Tibial artery (tissue), 4 donors: ENCODE data around the gene RPP30.

Source experiments
- DNase-seq, 2 donors: peaks; one replicate each; pipeline ENCODE4 v3.0.0-alpha.2; 2019
- H3K27ac ChIP-seq, 2 donors: fragments of 200-600 bp; sonication (generic) in 1 of 2; 1 replicate in 1 of 2; 2 replicates in 1 of 2; pipeline ENCODE4 v1.5.1; 2018 to 2019; ENCODE audit warnings: mild to moderate bottlenecking in 1 of 2
- H3K27me3 ChIP-seq, 2 donors: fragments of 200-600 bp; sonication (generic) in 1 of 2; one replicate each; pipeline versions ENCODE4 v1.5.1 to v1.6.0; 2016 to 2019
- H3K36me3 ChIP-seq, 3 donors: fragments of 200-600 bp; sonication (generic) in 2 of 3; one replicate each; pipeline ENCODE4 v1.5.1; 2016 to 2019; ENCODE audit warnings: mild to moderate bottlenecking in 2 of 3
- H3K4me1 ChIP-seq, 4 donors: fragments of 200-600 bp; sonication (generic) in 2 of 4; 1 replicate in 3 of 4; 2 replicates in 1 of 4; pipeline ENCODE4 v1.5.1; 2016 to 2019
- H3K4me3 ChIP-seq, 2 donors: fragments of 200-600 bp; sonication (generic) in 1 of 2; 1 replicate in 1 of 2; 2 replicates in 1 of 2; pipeline ENCODE4 v1.5.1; 2018 to 2019; ENCODE audit warnings: mild to moderate bottlenecking in 2 of 2
- H3K9me3 ChIP-seq, 3 donors: fragments of 200-600 bp; sonication (generic) in 1 of 3; one replicate each; pipeline ENCODE4 v1.5.1; 2016 to 2019
- CTCF ChIP-seq, 2 experiments: fragments of 200-600 bp in 1 of 2; fragments of 450-650 bp in 1 of 2; IDR thresholded peaks; one replicate each; pipeline ENCODE4 v1.5.1; 2017 to 2019; ENCODE audit warnings: antibody characterized with exemption in 2 of 2, mild to moderate bottlenecking in 1 of 2, moderate library complexity in 1 of 2
- intact Hi-C: fragments of 100-400 bp; cut with DNase I; formaldehyde crosslinking; loops from one replicate; pipeline ENCODE4 v1.15.0; 2023; ENCODE audit warnings: low total_unique reads

The RPP30 gene

GRCh38 chr10:90859321-90859751 lies 12.4 kb upstream of the RPP30 start:
- intact Hi-C loops = no loop called here
- DNase-seq = no peak
- no peak for TF ChIP-seq CTCF (IDR thresholded peaks at IDR 0.05)
- no peaks in the 10 kb centered on the region for H3K36me3 ChIP-seq
- H3K4me1 ChIP-seq = peaks cover 0 to 11% (median 9%) of the 10 kb centered on the region in 4 donors
- H3K27ac ChIP-seq = no peak overlapping the region
- H3K27me3 ChIP-seq = peaks cover 0 to 26% of the 10 kb centered on the region in 2 donors
- no peak overlapping the region for H3K4me3 ChIP-seq
- no peaks in the 10 kb centered on the region for H3K9me3 ChIP-seq

DNA sequence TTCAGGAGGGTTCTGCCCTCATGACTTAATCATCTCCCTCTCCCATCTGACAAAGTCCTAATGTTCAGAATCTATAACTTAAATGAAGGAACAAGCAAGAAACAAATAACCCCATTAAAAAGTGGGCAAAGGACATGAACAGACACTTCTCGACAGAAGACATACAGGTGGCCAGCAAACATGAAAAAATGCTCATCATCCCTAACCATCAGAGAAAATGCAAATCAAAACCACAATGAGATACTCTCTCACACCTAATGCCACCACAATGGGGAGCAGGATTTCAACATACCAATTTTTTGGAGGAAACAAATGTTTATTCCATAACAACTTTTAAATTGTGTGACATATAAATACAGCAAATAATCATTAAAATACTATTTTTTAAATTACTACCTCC lies 11.0 kb upstream of the RPP30 start:
- Histone ChIP-seq H3K4me1 (peaks cover 0 to 11% (median 9%) of the 10 kb centered on the region in 4 donors), H3K4me3 (no peak overlapping the region), H3K9me3 (no peaks in the 10 kb centered on the region), H3K27ac (no peak overlapping the region), H3K27me3 (peaks cover 0 to 15% of the 10 kb centered on the region in 2 donors), H3K36me3 (no peaks in the 10 kb centered on the region)
- DNase-seq = no peak
- intact Hi-C loops = loop anchor here (5.0 kb wide), 2 partner anchors 108 to 1063 kb away; no protein-coding TSS in a partner anchor
- no peak for TF ChIP-seq CTCF (IDR thresholded peaks at IDR 0.05)

DNA sequence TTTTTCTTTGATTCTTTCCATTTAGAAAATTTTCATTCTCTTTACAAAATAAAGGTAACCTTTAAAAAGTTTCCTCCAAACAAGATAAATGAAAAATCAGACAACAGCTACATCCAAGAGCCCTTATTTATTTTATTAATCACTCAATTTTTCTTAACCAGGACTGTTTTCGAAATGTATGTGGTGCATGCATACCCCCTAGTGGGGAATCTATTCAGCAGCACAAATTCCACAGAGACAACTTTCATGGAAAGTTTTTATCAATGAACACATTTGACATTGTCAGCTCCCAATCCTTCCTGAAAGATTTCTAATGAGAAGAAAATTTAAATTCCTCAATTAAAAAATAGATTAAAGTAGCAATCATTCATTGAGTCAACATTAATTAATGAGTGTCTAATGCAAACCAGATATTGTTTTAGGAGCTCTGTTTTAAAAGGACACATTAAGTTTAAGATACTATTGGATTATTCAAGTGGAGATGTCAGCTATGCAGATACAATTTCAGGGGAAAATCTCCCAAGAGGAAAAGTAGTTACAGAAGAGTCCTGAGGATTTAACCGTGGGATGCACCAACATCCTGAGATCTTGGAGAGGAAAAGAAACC lies 8.8 kb upstream of the RPP30 start:
- no peaks in the 10 kb centered on the region for H3K9me3 ChIP-seq
- peak; percentile 54 to 59 for TF ChIP-seq CTCF (IDR thresholded peaks at IDR 0.05)
- intact Hi-C loops = loop anchor here (5.0 kb wide), 2 partner anchors 111 to 1066 kb away; no protein-coding TSS in a partner anchor
- H3K4me3 ChIP-seq = no peak overlapping the region
- no peaks in the 10 kb centered on the region for H3K36me3 ChIP-seq
- peaks cover 0 to 4% (median 0%) of the 10 kb centered on the region in 4 donors for H3K4me1 ChIP-seq
- H3K27me3 ChIP-seq = no peaks in the 10 kb centered on the region
- DNase-seq = no peak
- H3K27ac ChIP-seq = no peak overlapping the region

DNA sequence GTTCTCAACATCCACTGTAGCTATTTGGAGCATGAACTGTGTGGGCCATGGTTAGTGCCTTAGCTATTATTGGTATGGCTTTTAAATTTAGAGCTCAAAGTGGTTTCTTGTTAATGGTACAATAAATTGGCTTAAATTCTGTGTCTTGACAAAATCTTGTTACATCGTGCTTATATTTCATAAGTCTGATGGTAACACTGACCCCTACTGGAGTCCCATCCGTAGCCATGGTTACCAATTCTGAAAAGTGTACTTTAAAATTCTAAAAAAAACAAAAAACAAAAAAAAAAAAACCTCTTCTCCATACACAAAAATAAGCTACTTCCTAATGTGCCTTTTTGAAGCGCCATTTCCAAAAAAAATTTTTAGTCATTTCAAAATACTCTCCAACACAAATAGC lies 6.4 kb upstream of the RPP30 start:
- peaks cover 0 to 4% of the 10 kb centered on the region in 2 donors for H3K27me3 ChIP-seq
- H3K4me1 ChIP-seq = no peaks in the 10 kb centered on the region
- H3K36me3 ChIP-seq = no peaks in the 10 kb centered on the region
- no peak for TF ChIP-seq CTCF (IDR thresholded peaks at IDR 0.05)
- H3K4me3 ChIP-seq = no peak overlapping the region
- peaks cover 0 to 5% (median 0%) of the 10 kb centered on the region in 3 donors for H3K9me3 ChIP-seq
- intact Hi-C loops = no loop called here
- no peak for DNase-seq
- H3K27ac ChIP-seq = no peak overlapping the region

DNA sequence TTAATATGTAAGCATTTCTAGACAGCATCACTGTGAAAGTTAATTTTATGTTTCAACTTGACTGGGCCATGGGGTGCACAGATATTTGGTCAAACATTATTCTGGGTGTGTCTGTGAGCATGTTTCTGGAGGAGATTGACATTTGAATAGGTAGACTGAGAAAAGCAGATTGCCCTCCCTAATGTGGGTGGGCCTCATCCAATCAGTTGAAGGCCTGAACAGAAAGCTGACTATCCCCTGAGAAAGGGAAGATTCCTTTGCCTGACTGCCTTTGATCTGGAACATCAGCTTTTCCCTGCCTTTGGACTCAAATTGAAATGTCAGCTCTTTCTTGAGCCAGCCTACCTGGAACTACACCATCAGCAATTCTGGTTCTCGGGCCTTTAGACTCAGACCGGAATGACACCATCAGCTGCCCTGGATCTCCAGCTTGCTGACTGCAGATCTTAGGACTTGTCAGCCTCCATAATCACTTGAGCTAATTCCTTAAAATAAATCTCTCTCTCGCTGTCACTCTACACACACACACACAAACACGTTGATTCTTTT lies 5.7 kb upstream of the RPP30 start:
- H3K27ac ChIP-seq = no peak overlapping the region
- H3K4me3 ChIP-seq = no peak overlapping the region
- no peak for DNase-seq
- H3K27me3 ChIP-seq = peaks cover 0 to 4% of the 10 kb centered on the region in 2 donors
- intact Hi-C loops = no loop called here
- TF ChIP-seq CTCF (IDR thresholded peaks at IDR 0.05) = no peak
- peaks cover 0 to 5% (median 0%) of the 10 kb centered on the region in 3 donors for H3K9me3 ChIP-seq
- H3K36me3 ChIP-seq = no peaks in the 10 kb centered on the region
- H3K4me1 ChIP-seq = peaks cover 0 to 3% (median 0%) of the 10 kb centered on the region in 4 donors
